Upper lobe of right lung (tissue), 1 donor: ENCODE measurements around the gene WWC1. TPM values are rescaled to one million over a fixed set of nuclear protein-coding genes. Genes with fewer than 3 reads are reported as not detected.

Experiments used
- ATAC-seq: fragments of 200-7000 bp; cut with Tn5 transposase; one replicate; pipeline ENCODE4 v1.9.1; 2020; ENCODE audit warnings: mild to moderate bottlenecking, moderate library complexity
- DNase-seq: peaks from one replicate; pipeline ENCODE4 v3.0.0-alpha.2; 2020
- H3K27ac ChIP-seq: fragments of 200-600 bp; one replicate; pipeline ENCODE4 v1.8.0; 2022
- H3K27me3 ChIP-seq: fragments of 200-600 bp; one replicate; pipeline ENCODE4 v1.8.0; 2022; ENCODE audit warnings: mild to moderate bottlenecking
- H3K36me3 ChIP-seq: fragments of 200-600 bp; one replicate; pipeline ENCODE4 v1.8.0; 2022
- H3K4me1 ChIP-seq: fragments of 200-600 bp; one replicate; pipeline ENCODE4 v1.8.0; 2022
- H3K4me3 ChIP-seq: fragments of 200-600 bp; one replicate; pipeline ENCODE4 v1.8.0; 2022; ENCODE audit warnings: mild to moderate bottlenecking
- H3K9me3 ChIP-seq: fragments of 200-600 bp; one replicate; pipeline ENCODE4 v1.8.0; 2022
- intact Hi-C: fragments of 100-400 bp; cut with DNase I; formaldehyde crosslinking; loops from one replicate; pipeline ENCODE4 v1.11.0; 2022
- total RNA-seq: library from RNA; stranded (reverse); fragmentation: NEBNext Ultra II Directional; extraction: Animal tissue kit (Norgen Biotek cat#: 25700); gene quantifications from one replicate; pipeline ENCODE4 v1.2.1, GENCODE V29; 2021
- TF ChIP-seq, protein P1 (sequence below): fragments of 200-600 bp; IDR thresholded peaks from one replicate; pipeline ENCODE4 v1.8.0; 2022; ENCODE audit warnings: antibody characterized with exemption
- donor health status: DM: no; HTN: yes; CAD: no; lungs with severe emphysema.

WWC1 gene
- total RNA-seq, 1 donor from 2014 or later, result 94.2 TPM

DNA sequence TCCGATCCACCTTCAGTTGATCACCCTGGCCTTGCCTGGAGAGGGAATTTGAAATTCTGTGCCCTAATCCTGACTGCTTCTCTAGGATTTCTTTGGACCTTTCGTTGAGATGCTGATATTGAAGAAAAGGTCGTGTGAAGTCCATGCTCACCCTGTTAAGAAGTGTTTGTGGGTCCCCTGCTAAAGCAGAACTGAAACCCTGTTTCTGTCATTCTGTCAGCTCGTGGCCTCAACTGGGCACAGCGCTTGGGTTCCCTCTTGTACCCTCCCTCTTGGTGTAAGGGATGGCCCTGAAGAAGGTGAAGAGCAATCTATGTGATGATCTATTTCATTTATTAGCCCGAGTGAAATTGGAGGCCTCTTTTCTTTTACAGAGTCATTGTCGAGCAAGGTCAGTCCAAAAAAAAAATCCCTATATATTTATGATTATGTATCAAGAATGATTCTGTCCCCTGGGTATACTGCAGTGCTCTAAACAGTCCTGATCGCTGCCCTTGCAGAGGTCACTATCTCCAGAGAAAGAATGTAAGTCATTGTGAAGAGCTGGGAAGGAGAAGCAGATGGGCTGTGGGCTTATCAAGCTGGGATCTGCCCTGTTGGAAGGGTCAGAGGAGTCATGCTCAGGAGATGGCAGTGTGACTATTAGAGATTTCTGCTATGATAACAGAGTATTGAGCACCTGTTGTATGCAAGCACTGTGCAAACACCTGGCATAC lies 56.1 kb downstream of the WWC1 start:
- ATAC-seq (no peak), DNase-seq (no peak)
- intact Hi-C loops, result no loop called here
- H3K9me3 ChIP-seq, result no peaks in the 10 kb centered on the region
- no peaks in the 10 kb centered on the region for H3K27me3 ChIP-seq
- TF ChIP-seq, protein P1, sequence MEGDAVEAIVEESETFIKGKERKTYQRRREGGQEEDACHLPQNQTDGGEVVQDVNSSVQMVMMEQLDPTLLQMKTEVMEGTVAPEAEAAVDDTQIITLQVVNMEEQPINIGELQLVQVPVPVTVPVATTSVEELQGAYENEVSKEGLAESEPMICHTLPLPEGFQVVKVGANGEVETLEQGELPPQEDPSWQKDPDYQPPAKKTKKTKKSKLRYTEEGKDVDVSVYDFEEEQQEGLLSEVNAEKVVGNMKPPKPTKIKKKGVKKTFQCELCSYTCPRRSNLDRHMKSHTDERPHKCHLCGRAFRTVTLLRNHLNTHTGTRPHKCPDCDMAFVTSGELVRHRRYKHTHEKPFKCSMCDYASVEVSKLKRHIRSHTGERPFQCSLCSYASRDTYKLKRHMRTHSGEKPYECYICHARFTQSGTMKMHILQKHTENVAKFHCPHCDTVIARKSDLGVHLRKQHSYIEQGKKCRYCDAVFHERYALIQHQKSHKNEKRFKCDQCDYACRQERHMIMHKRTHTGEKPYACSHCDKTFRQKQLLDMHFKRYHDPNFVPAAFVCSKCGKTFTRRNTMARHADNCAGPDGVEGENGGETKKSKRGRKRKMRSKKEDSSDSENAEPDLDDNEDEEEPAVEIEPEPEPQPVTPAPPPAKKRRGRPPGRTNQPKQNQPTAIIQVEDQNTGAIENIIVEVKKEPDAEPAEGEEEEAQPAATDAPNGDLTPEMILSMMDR, result no peak
- no peak overlapping the region for H3K4me3 ChIP-seq
- H3K27ac ChIP-seq, result peak overlapping the region; percentile 42
- H3K36me3 ChIP-seq, result no peaks in the 10 kb centered on the region
- peaks cover 14% of the 10 kb centered on the region for H3K4me1 ChIP-seq

DNA sequence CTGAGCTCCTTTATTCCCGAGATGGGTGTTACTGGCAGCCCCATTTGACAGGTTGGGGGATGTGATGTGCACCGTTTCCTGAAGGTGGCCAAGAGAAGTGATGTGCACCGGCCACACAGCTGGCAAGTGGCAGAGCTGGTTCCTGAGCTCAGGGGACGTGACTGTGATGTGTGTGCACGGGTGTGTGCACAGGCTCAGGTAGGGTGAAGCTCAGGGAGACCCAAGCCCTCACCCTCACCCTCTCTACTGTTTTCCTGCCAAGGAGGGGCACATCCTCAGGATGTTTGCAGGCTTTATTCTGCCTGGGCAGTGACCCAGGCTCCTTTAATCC lies 56.6 kb downstream of the WWC1 start:
- DNase-seq, result no peak
- Histone ChIP-seq H3K36me3 (no peaks in the 10 kb centered on the region), H3K27ac (no peak overlapping the region), H3K27me3 (no peaks in the 10 kb centered on the region), H3K4me3 (no peak overlapping the region), H3K9me3 (no peaks in the 10 kb centered on the region), H3K4me1 (peaks cover 14% of the 10 kb centered on the region)
- TF ChIP-seq, protein P1, result no peak
- ATAC-seq, result peak; percentile 36
- intact Hi-C loops, result no loop called here

DNA sequence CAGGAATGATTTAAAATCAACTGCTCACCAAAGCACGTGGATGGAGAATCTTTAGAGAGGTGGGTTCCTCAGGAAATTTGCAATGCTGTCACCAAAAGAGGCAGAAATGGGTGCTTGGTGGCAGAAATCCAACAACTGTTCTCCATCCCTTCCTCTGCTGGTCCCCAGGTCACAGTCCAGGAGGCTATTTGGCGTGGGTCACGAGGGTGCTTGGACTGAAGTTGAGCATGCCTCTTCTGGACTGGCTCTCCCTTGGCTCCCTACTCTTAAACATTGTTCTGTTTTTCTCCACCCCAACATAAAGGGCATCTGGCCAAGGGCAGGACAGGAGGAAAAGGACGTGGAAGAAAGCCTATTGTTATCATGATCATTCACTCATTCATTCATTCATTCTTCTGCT lies 58.9 kb downstream of the WWC1 start:
- Histone ChIP-seq H3K36me3 (no peaks in the 10 kb centered on the region), H3K4me3 (no peak overlapping the region), H3K27ac (no peak overlapping the region), H3K4me1 (peaks cover 28% of the 10 kb centered on the region), H3K9me3 (no peaks in the 10 kb centered on the region), H3K27me3 (no peaks in the 10 kb centered on the region)
- TF ChIP-seq, protein P1, result no peak
- DNase-seq (no peak), ATAC-seq (no peak)
- intact Hi-C loops, result no loop called here

DNA sequence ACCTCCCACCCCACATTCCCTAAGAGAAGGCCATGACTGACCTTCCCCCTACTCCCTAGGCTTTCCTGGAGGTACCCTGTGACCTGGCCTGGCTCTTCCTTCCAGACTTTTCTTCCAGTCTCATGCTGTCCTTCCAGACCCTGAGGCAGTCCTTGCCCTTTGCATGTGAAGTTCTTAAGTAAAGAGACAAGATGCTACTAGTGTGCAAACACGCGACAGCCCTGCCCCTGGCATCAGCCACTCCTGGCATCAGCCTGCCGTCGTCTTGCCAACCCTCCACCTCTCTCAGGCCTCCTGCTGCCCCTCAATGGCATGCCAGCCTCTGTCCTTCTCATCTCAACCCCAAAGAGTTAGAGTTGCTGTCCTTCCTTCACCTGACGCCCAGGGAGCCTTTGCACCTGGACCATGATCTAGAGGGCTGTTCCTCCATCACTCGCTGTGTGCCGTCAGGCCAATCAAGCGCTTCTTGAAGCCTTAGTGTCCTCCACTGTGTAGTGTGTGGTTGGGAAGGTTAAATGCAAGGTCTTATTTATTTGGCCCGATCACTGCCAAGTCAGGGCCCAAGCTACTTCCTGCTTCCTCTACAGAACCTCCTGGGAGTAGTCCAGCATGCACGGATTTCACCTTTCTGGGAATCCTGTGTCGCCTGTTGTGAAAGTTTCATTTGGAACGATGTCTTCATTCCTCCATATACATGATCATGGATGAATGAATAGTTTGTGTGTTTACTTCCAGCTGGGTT lies 61.9 kb downstream of the WWC1 start:
- Histone ChIP-seq H3K27me3 (no peaks in the 10 kb centered on the region), H3K9me3 (no peaks in the 10 kb centered on the region), H3K4me1 (peaks cover 14% of the 10 kb centered on the region), H3K4me3 (no peak overlapping the region), H3K27ac (peak overlapping the region; percentile 11), H3K36me3 (no peaks in the 10 kb centered on the region)
- intact Hi-C loops, result no loop called here
- TF ChIP-seq, protein P1, result no peak
- no peak for DNase-seq
- peak; percentile 78 for ATAC-seq

DNA sequence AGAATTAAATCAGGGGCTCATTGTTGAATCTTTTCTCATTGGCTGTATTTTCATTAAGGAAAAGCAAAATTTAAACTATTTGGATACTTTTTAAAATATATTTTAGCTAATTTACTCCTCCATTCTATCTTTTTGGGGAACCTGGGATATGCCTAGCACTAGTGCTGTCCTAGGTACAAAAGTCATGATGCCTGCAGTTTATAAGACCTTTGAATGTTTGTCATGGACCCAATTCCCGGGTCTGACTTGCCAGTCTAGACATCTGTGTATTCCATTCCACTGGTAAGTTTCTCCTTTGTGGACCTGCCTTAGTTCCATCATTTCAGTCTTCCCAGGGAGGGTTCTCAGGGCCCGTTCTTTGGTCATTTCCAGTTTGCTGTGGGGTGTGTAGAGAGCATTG lies 63.0 kb downstream of the WWC1 start:
- H3K4me3 ChIP-seq, result no peak overlapping the region
- ATAC-seq, result no peak
- peaks cover 14% of the 10 kb centered on the region for H3K4me1 ChIP-seq
- no peak for DNase-seq
- no peaks in the 10 kb centered on the region for H3K9me3 ChIP-seq
- TF ChIP-seq, protein P1, result no peak
- no peaks in the 10 kb centered on the region for H3K36me3 ChIP-seq
- no peaks in the 10 kb centered on the region for H3K27me3 ChIP-seq
- intact Hi-C loops, result no loop called here
- no peak overlapping the region for H3K27ac ChIP-seq
